Astrocyte (in vitro differentiated cells and primary cell): ENCODE data around the gene CCDC196.

Experiments
- EZH2 ChIP-seq: IDR thresholded peaks from 2 replicates; pipeline ENCODE4 v1.6.1; 2012; ENCODE audit warnings: mild to moderate bottlenecking, low read length, inconsistent platforms; ENCODE audit not compliant: insufficient read depth
- TF ChIP-seq, protein P1 (sequence below): IDR thresholded peaks from 2 replicates; pipeline ENCODE4 v1.5.1; 2011; ENCODE audit warnings: low read depth, mild to moderate bottlenecking, inconsistent platforms, low read length, moderate library complexity; ENCODE audit not compliant: insufficient read depth

DNA sequence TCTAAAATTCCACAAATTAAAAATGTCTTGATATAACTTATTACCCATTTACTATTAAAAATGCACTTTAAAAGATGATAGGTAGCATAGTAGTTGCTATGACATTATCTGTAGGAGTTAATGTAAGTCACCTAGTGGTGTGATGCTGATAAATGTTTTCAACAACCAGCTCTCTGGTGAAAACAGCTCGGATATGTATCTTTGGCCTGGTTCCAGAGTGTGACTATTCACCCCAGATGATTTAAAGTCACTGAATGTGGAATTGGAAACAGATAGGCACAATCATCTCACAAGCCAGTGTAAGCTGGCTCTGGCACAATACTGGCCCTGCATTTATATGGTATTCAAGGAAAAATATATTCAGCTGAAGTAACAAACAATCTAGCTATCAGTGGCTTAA lies 9.2 kb upstream of the CCDC196 start:
- TF ChIP-seq, protein P1, sequence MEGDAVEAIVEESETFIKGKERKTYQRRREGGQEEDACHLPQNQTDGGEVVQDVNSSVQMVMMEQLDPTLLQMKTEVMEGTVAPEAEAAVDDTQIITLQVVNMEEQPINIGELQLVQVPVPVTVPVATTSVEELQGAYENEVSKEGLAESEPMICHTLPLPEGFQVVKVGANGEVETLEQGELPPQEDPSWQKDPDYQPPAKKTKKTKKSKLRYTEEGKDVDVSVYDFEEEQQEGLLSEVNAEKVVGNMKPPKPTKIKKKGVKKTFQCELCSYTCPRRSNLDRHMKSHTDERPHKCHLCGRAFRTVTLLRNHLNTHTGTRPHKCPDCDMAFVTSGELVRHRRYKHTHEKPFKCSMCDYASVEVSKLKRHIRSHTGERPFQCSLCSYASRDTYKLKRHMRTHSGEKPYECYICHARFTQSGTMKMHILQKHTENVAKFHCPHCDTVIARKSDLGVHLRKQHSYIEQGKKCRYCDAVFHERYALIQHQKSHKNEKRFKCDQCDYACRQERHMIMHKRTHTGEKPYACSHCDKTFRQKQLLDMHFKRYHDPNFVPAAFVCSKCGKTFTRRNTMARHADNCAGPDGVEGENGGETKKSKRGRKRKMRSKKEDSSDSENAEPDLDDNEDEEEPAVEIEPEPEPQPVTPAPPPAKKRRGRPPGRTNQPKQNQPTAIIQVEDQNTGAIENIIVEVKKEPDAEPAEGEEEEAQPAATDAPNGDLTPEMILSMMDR = no peak
- no peak for TF ChIP-seq EZH2
